ENCODE results near the gene TEX264. TPM values are rescaled to one million over a fixed set of nuclear protein-coding genes. Genes with fewer than 3 reads are reported as not detected.

The TEX264 gene
- total and polyA plus RNA-seq, 4 donors: 36.1 to 105 (median 55.4) TPM

GRCh38 chr3:51708216-51708845 lies 37.3 kb downstream of the TEX264 start:
- 77 to 78% methylated on average over 3 of the region's 3 CpGs for WGBS, 2 donors
- H3K36me3 ChIP-seq (ENCODE audit: control insufficient read depth in 4 of 4, insufficient read depth in 4 of 4, low read length in 4 of 4): peaks cover 0 to 23% (median 3%) of the 10 kb centered on the region in 4 donors
- H3K9me3 ChIP-seq (ENCODE audit: control insufficient read depth in 4 of 4, insufficient read depth in 3 of 4, low read length in 3 of 4): peaks cover 0 to 3% (median 0%) of the 10 kb centered on the region in 4 donors
- TF ChIP-seq, protein P1, sequence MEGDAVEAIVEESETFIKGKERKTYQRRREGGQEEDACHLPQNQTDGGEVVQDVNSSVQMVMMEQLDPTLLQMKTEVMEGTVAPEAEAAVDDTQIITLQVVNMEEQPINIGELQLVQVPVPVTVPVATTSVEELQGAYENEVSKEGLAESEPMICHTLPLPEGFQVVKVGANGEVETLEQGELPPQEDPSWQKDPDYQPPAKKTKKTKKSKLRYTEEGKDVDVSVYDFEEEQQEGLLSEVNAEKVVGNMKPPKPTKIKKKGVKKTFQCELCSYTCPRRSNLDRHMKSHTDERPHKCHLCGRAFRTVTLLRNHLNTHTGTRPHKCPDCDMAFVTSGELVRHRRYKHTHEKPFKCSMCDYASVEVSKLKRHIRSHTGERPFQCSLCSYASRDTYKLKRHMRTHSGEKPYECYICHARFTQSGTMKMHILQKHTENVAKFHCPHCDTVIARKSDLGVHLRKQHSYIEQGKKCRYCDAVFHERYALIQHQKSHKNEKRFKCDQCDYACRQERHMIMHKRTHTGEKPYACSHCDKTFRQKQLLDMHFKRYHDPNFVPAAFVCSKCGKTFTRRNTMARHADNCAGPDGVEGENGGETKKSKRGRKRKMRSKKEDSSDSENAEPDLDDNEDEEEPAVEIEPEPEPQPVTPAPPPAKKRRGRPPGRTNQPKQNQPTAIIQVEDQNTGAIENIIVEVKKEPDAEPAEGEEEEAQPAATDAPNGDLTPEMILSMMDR (IDR thresholded peaks at IDR 0.05; ENCODE audit: control extremely low read depth, extremely low read depth): no peak
- no peak overlapping the region for H3K4me3 ChIP-seq
- DNase-seq (peak in 1 of 3 donors; percentile 8), ATAC-seq (ENCODE audit: insufficient read depth, low FRiP score) (no peak)
- peaks cover 0 to 6% (median 0%) of the 10 kb centered on the region in 5 donors for H3K4me1 ChIP-seq (ENCODE audit: control insufficient read depth in 5 of 5, insufficient read depth in 5 of 5, low read length in 5 of 5)
- H3K27ac ChIP-seq (ENCODE audit: low read depth in 1 of 2, low read length in 1 of 2): no peak overlapping the region
- no peak overlapping the region for H3K9ac ChIP-seq (ENCODE audit: insufficient read depth in 1 of 2, low read length in 2 of 2)
- peaks cover 0 to 11% (median 2%) of the 10 kb centered on the region in 3 donors for H3K27me3 ChIP-seq (ENCODE audit: control insufficient read depth in 3 of 3, insufficient read depth in 3 of 3, low read length in 2 of 3)

DNA sequence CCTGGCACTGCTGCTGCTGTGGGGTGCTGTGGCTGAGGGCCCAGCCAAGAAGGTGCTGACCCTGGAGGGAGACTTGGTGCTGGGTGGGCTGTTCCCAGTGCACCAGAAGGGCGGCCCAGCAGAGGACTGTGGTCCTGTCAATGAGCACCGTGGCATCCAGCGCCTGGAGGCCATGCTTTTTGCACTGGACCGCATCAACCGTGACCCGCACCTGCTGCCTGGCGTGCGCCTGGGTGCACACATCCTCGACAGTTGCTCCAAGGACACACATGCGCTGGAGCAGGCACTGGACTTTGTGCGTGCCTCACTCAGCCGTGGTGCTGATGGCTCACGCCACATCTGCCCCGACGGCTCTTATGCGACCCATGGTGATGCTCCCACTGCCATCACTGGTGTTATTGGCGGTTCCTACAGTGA lies 38.0 kb downstream of the TEX264 start:
- Histone ChIP-seq H3K4me3 (no peak overlapping the region), H3K4me1 (ENCODE audit: control insufficient read depth in 5 of 5, insufficient read depth in 5 of 5, low read length in 5 of 5) (peaks cover 0 to 6% (median 0%) of the 10 kb centered on the region in 5 donors), H3K27ac (ENCODE audit: low read depth in 1 of 2, low read length in 1 of 2) (no peak overlapping the region), H3K36me3 (ENCODE audit: control insufficient read depth in 4 of 4, insufficient read depth in 4 of 4, low read length in 4 of 4) (peaks cover 0 to 16% (median 0%) of the 10 kb centered on the region in 4 donors), H3K9me3 (ENCODE audit: control insufficient read depth in 4 of 4, insufficient read depth in 3 of 4, low read length in 3 of 4) (peaks cover 0 to 3% (median 0%) of the 10 kb centered on the region in 4 donors), H3K27me3 (ENCODE audit: control insufficient read depth in 3 of 3, insufficient read depth in 3 of 3, low read length in 2 of 3) (peaks cover 0 to 11% (median 2%) of the 10 kb centered on the region in 3 donors), H3K9ac (ENCODE audit: insufficient read depth in 1 of 2, low read length in 2 of 2) (no peak overlapping the region)
- DNase-seq: peak in 1 of 3 donors; percentile 4
- no peak for ATAC-seq (ENCODE audit: insufficient read depth, low FRiP score)
- 94 to 96% methylated on average over 17 of the region's 17 CpGs for WGBS, 2 donors
- TF ChIP-seq, protein P1 (IDR thresholded peaks at IDR 0.05; ENCODE audit: control extremely low read depth, extremely low read depth): no peak

DNA sequence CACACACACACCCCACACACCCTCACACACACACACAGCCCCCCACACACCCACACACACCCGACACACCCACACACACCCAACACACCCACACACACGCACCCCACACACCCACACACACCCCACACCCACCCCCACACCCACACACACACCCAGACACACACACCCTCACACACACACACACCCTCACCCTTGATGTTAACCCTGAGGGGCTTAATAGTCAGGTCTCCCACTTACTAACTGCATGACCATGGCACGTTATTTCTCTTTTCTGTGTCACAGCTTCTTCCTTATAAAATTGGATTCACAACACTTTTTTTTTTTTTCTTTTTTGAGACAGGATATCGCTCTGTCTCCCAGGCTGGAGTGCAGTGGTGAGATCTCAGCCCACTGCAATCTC lies 38.6 kb downstream of the TEX264 start:
- no peak for DNase-seq
- H3K4me1 ChIP-seq (ENCODE audit: control insufficient read depth in 5 of 5, insufficient read depth in 5 of 5, low read length in 5 of 5): peaks cover 0 to 6% (median 0%) of the 10 kb centered on the region in 5 donors
- H3K9me3 ChIP-seq (ENCODE audit: control insufficient read depth in 4 of 4, insufficient read depth in 3 of 4, low read length in 3 of 4): peaks cover 0 to 3% (median 0%) of the 10 kb centered on the region in 4 donors
- H3K9ac ChIP-seq (ENCODE audit: insufficient read depth in 1 of 2, low read length in 2 of 2): no peak overlapping the region
- TF ChIP-seq, protein P1 (IDR thresholded peaks at IDR 0.05; ENCODE audit: control extremely low read depth, extremely low read depth): no peak
- 73 to 87% methylated on average over 3 to 4 of the region's 4 CpGs for WGBS, 2 donors
- no peak for ATAC-seq (ENCODE audit: insufficient read depth, low FRiP score)
- peaks cover 0 to 11% (median 2%) of the 10 kb centered on the region in 3 donors for H3K27me3 ChIP-seq (ENCODE audit: control insufficient read depth in 3 of 3, insufficient read depth in 3 of 3, low read length in 2 of 3)
- peaks cover 0 to 10% (median 0%) of the 10 kb centered on the region in 4 donors for H3K36me3 ChIP-seq (ENCODE audit: control insufficient read depth in 4 of 4, insufficient read depth in 4 of 4, low read length in 4 of 4)
- no peak overlapping the region for H3K27ac ChIP-seq (ENCODE audit: low read depth in 1 of 2, low read length in 1 of 2)
- no peak overlapping the region for H3K4me3 ChIP-seq

Data from lung (tissue), 12 donors.